Hippocampal formation (tissue), 2 donors: ENCODE data around the gene OR2J3.
"Not testable (repeated sequence)": the region's sequence is repeated elsewhere in the genome, so short reads cannot be mapped to it uniquely, and the experiment has no call there.

ENCODE experiments used
- DNase-seq, 2 donors: peaks; one replicate each; lab custom pipeline; 2025; lab: John Stamatoyannopoulos, UW

OR2J3 gene

GRCh38 chr6:29107758-29108157 lies at the start of gene OR2J3:
OR2J3 (plus strand) TSS chr6:29108058; CDS start chr6:29111891, 3,833 bp downstream.
- no peak for DNase-seq

GRCh38 chr6:29071831-29072723 lies 35.8 kb upstream of the OR2J3 start:
- DNase-seq = no peak

- no peak for DNase-seq
Observed at GRCh38 chr6:29079203-29079602, 28.7 kb upstream of the OR2J3 start.

DNA sequence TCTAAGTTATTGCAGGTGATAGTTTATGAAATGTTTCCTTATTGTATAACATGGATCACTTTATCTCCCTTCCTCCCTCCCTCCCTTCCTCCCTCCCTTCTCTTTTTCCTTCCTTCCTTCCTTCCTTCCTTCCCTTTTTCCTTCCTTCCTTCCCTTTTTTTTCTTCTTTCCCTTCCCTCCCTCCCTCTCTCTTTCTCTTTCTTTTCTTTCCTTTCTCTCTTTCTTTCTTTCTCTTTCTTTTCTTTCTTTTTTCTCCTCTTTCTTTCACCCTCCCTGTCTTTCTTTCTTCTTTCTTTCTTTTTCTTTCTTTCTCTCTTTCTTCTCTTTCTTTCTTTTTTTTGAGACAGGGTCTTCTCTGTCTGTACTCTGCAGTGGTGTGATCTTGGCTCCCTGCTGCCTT lies 26.5 kb upstream of the OR2J3 start:
- no peak for DNase-seq

DNA sequence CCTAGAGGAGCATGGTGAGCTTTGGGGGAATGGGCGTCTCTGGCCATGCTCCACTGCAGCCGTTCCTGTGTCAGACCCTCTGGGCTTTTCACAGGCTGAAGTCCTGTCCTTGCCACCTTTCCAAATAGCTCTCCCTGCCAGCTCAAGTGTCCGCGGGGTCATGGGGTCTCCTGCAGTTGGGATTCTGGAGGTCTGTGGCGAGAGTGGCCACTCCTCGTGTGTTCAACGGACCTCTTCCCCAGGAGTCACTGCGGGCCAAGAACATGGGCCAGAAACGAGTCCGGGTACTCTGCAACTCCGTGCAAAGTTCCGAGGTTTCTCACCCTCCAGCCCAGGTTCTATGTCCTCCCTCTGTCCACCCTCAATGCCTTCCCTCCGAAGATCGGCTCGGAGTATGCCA lies 25.4 kb upstream of the OR2J3 start:
- no peak for DNase-seq

DNA sequence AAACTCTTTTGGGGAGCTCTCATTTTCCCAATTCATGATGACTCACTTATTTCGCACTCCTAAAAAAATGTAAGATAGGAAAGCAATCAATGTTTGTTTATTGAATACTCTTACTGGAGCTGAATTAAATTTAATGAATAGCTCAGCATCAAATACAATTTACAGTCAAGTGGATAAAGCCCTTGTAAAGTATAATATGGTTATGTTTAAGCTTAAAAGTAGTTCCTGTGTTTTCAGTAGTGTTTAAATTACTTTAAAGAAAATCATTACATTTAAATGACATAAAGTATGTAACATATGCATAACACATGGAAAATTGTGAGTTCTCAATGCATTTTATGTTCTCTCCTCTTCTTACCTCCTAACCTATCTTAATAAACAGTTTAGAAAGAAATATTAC lies 20.6 kb upstream of the OR2J3 start, which contains the start of gene OR2B3:
TSS of gene OR2B3 (minus strand) at position 101 of the 400 bp plus-strand sequence. CDS start at position 36, 65 bp downstream.
- DNase-seq = no peak

GRCh38 chr6:29092957-29093356 lies 14.9 kb upstream of the OR2J3 start:
- DNase-seq = no peak

- DNase-seq = no peak
Observed at GRCh38 chr6:29097803-29098202, 10.1 kb upstream of the OR2J3 start.

GRCh38 chr6:29099190-29099589 lies 8.7 kb upstream of the OR2J3 start, which contains the start of gene OR2J1:
OR2J1 (plus strand) TSS chr6:29099490; CDS start chr6:29100943, 1,453 bp downstream.
- no peak for DNase-seq

DNA sequence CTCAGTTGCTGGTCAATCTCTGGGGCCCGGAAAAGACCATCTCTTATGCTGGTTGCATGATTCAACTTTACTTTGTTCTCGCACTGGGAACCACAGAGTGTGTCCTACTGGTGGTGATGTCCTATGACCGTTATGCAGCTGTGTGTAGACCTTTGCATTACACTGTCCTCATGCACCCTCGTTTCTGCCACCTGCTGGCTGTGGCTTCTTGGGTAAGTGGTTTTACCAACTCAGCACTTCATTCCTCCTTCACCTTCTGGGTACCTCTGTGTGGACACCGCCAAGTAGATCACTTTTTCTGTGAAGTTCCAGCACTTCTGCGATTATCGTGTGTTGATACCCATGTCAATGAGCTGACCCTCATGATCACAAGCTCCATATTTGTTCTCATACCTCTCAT lies 4.3 kb downstream of the OR2J3 start:
- no peak for DNase-seq

DNA sequence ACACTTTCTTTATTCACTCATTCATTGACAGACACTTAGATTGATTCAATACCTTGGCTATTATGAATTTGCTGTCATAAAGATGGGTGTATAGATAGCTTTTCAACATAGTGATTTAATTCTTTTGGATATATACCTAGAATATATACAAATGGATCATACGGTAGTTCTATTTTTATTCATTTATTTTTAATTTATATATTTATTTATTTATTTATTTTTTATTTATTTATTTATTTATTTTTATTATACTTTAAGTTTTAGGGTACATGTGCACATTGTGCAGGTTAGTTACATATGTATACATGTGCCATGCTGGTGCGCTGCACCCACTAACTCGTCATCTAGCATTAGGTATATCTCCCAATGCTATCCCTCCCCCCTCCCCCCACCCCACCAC lies 7.1 kb downstream of the OR2J3 start:
- DNase-seq = not testable (repeated sequence)

GRCh38 chr6:29129326-29130012 lies 21.6 kb downstream of the OR2J3 start:
- no peak for DNase-seq

DNA sequence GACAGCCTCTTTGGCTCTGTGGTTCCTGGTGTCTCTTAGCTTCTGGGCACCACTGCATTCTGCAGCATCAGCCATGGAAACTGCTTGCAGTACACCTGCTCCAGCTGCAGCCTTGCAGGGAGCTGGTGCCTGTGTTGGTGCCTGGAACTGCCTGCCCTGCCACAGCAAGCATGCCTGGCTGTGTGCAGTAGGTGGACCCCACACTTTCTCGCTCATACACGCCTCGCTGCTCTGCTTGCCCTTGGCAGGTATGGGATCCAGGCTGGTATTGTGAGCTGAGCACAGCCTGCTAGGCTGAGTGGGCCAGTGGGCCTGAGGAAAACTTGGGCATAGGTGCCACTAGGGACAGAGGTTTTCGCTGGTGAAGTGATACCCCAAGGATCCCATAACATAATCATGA lies 22.8 kb downstream of the OR2J3 start:
- no peak for DNase-seq

DNA sequence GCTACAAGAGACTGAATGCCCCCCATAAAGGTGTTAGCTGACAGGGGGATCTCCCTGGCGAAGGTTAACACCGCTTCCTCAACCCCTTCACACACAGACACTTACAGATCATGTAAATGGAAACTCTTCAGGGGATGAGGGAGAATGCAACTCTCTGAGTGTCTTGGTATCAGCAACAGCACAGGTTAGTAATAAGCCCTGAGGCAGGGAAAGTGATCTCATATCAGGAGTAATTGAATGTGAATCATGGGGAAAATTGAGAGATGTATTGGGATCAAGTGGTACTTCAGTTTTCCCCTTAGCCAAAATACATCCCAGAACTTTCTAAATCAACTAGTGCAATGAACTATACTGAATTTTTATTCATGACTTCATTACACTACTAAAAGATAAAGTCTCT lies 23.8 kb downstream of the OR2J3 start:
- DNase-seq = no peak

DNA sequence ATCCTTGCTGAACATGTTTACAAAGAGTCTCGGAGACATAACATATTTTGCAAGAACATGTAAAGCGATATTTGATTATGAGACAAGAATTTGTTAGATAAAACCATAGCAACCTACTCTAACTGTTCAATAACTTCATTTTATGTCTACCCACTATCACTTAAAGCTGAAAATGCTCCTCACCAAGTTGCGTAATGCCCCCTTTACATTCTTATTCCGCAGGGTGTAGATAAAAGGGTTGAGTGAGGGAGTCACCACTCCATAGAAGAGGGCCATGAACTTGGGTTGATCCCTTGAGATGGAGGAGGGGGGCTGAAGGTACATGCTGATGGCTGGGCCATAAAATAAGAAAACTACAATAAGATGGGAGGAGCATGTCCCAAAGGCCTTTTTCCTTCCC lies 29.9 kb downstream of the OR2J3 start:
- no peak for DNase-seq

DNA sequence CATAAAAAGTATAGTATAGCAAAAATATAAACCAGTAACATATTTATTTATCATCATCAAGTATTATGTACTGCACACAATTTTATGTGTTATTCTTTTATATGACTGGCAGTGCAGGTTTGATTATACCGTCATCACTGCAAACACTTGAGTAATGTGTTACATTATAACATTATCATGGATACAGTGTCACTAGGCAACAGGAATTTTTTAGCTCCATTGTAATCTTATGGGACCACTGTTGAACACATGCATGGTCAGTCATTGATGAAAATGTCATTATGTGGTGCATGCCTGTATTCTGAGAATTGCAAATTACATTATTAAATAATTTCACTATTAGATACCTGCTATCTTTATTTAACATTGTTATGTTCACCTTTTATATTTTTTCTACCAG lies 33.7 kb downstream of the OR2J3 start:
- no peak for DNase-seq

GRCh38 chr6:29142309-29142708 lies 34.5 kb downstream of the OR2J3 start:
- DNase-seq = no peak

- no peak for DNase-seq
Observed at GRCh38 chr6:29146179-29146578, 38.3 kb downstream of the OR2J3 start.

DNA sequence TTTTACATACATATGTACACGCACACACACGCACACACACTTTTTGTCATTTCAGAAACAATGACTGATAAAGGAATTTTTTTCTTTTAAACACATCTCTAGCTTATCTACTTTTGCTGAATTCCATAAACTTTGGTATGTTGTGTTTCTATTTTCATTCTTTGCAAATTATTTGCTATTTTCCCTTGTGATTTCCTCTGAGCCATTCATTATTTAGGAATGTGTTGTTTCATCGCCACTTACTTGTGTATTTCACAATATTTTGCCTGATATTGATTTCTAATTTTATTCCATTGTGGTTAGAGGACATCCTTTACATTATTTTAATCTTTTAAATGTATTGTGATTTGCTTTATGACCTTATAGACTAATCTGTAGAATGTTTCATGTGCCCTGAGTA lies 39.2 kb downstream of the OR2J3 start:
- DNase-seq = no peak

DNA sequence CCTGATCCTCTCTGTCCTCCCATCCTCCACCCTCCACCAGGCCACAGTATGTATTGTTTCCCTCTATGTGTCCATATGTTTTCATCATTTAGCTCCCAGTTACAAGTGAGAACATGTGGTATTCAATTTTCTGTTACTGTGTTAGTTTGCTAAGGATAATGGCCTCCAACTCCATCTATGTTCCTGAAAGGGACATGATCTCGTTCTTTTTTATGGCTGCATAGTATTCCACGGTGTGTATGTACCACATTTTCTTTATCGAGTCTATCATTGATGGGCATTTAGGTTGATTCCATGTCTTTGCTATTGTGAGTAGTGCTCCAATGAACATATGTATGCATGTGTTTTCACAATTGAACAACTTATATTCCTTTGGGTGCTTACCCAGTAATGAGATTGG lies 41.6 kb downstream of the OR2J3 start:
- DNase-seq = not testable (repeated sequence)

DNA sequence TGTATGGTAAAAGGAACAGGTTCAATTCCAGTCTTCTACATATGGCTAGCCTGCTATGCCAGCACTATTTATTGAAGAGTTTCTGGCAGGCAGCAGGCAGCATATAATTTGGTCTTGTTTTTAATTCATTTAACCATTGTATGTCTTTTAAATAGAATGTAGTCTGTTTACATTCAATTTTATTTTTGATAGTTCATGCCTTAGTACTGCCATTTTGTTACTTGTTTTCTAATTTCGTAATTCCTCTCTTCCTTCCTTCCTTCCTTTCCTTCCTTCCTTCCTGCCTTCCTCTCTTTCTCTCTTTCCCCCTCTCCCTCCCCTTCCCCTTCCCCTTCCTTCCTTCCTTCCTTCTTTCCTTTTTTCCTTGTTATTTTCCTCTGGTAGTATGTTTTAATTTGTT lies 45.2 kb downstream of the OR2J3 start:
- no peak for DNase-seq

- not testable (repeated sequence) for DNase-seq
Observed at GRCh38 chr6:29155182-29155581, 47.3 kb downstream of the OR2J3 start.

DNA sequence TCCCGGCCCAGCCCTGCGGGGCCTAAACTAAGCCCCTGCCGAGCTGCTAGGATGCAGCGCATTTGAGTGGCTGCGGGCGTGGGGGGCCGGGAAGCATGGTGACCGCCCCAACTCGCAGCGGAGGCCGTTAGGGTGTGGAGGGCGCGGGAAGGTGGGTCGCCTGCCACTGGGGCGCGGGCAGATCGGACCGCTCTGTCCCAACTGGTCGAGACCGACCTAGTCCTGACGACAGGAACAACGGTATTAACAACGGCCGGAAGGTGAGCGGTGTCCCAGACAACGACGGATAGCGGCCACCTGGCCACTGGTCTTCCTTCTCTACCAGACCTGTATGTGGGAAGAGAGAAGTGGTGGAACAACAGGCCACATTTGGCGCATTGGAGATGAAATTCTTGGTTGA lies 52.1 kb downstream of the OR2J3 start:
- DNase-seq = not testable (repeated sequence)
